Thyroid gland (tissue), 4 donors: ENCODE data around the gene ABCC10.

Experiments used
- CTCF ChIP-seq, 6 experiments: fragments of 200-600 bp in 3 of 6; fragments of 450-650 bp in 3 of 6; sonication (generic) in 3 of 6; IDR thresholded peaks; one replicate each; pipeline ENCODE4 v1.5.1; 2016 to 2019; ENCODE audit warnings: antibody characterized with exemption in 6 of 6, mild to moderate bottlenecking in 2 of 6, inconsistent platforms in 1 of 6, moderate library complexity in 1 of 6
- POLR2A ChIP-seq, 2 donors: fragments of 450-650 bp; IDR thresholded peaks; one replicate each; pipeline ENCODE4 v1.6.1; 2017; ENCODE audit warnings: antibody characterized with exemption in 2 of 2, mild to moderate bottlenecking in 2 of 2, moderate library complexity in 1 of 2

- no peak for TF ChIP-seq CTCF (IDR thresholded peaks at IDR 0.05)
- TF ChIP-seq POLR2A (IDR thresholded peaks at IDR 0.05), result no peak
Measured at GRCh38 chr6:43432009-43432945, 4.9 kb downstream of the ABCC10 start.
